RWPE2 (cell line): ENCODE results near the gene BTBD9.

Experiments
- ATAC-seq: fragments of 200-7000 bp; cut with Tn5 transposase; 3 replicates; pipeline ENCODE4 v1.9.1; 2021; ENCODE audit warnings: low read depth
- DNase-seq: peaks from one replicate; pipeline ENCODE4 v3.0.0-alpha.2; 2020; ENCODE audit warnings: low spot score
- H3K27ac ChIP-seq: fragments of 450-650 bp; 2 replicates; pipeline ENCODE4 v1.5.1; 2017; ENCODE audit warnings: mild to moderate bottlenecking; ENCODE audit not compliant: poor library complexity, severe bottlenecking
- H3K27me3 ChIP-seq: fragments of 250-450 bp; sonication (Bioruptor Pico); 2 replicates; pipeline ENCODE4 v1.5.1; 2021; ENCODE audit warnings: mild to moderate bottlenecking, moderate library complexity; ENCODE audit not compliant: insufficient read depth, poor library complexity, severe bottlenecking
- H3K36me3 ChIP-seq: fragments of 250-450 bp; sonication (Bioruptor Pico); 2 replicates; pipeline ENCODE4 v1.5.1; 2020; ENCODE audit warnings: low read depth, mild to moderate bottlenecking, moderate library complexity
- H3K4me1 ChIP-seq: fragments of 250-450 bp; sonication (Bioruptor Pico); 2 replicates; pipeline ENCODE4 v1.5.1; 2021; ENCODE audit warnings: mild to moderate bottlenecking, moderate library complexity; ENCODE audit not compliant: insufficient read depth, poor library complexity, severe bottlenecking
- H3K4me3 ChIP-seq: fragments of 250-450 bp; sonication (Bioruptor Pico); 2 replicates; pipeline ENCODE4 v1.5.1; 2021; ENCODE audit warnings: mild to moderate bottlenecking, moderate library complexity; ENCODE audit not compliant: severe bottlenecking
- H3K9me3 ChIP-seq: fragments of 250-450 bp; sonication (Bioruptor Pico); 2 replicates; pipeline ENCODE4 v1.5.1; 2021; ENCODE audit warnings: mild to moderate bottlenecking, moderate library complexity; ENCODE audit not compliant: severe bottlenecking
- TF ChIP-seq, protein P1 (sequence below): fragments of 450-650 bp; IDR thresholded peaks from one replicate; pipeline ENCODE4 v1.5.1; 2017; ENCODE audit warnings: mild to moderate bottlenecking, moderate library complexity; ENCODE audit not compliant: poor library complexity, severe bottlenecking

The BTBD9 gene

DNA sequence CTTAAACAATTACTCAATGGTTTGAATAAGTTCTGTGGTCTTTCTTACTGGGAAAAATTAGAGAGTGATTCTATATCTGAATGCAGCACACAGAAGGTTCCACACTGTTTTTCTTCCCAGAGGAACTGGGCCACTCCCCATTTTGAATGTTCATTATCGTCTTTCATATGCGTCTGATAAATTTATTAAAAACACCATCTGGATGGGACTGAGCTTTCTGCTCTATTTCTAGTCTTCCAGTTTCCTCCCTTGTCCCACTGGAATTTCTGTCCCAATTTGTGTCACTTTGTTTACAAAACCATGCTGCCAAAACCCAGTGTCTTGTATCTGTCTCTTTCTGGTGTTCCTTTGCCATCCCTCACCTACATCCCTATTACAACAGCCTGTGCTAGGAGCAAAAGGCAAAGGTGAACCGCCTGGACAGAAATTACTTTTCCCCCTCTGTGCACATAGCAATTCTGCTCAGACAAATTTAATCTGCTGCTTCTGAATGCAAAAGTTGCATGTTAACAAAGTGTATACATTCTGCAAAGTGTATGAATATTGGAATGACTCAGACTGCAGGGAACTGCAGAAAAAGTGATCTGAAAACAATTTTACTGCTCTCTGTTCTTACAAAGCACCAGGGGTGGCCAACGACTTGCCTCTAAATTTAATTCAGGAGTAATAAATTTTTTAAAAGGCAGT, 333.6 kb downstream of the BTBD9 start:
- H3K4me3 ChIP-seq = no peak overlapping the region
- no peak for DNase-seq
- TF ChIP-seq, protein P1, sequence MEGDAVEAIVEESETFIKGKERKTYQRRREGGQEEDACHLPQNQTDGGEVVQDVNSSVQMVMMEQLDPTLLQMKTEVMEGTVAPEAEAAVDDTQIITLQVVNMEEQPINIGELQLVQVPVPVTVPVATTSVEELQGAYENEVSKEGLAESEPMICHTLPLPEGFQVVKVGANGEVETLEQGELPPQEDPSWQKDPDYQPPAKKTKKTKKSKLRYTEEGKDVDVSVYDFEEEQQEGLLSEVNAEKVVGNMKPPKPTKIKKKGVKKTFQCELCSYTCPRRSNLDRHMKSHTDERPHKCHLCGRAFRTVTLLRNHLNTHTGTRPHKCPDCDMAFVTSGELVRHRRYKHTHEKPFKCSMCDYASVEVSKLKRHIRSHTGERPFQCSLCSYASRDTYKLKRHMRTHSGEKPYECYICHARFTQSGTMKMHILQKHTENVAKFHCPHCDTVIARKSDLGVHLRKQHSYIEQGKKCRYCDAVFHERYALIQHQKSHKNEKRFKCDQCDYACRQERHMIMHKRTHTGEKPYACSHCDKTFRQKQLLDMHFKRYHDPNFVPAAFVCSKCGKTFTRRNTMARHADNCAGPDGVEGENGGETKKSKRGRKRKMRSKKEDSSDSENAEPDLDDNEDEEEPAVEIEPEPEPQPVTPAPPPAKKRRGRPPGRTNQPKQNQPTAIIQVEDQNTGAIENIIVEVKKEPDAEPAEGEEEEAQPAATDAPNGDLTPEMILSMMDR = no peak
- no peaks in the 10 kb centered on the region for H3K36me3 ChIP-seq
- no peaks in the 10 kb centered on the region for H3K27me3 ChIP-seq
- H3K4me1 ChIP-seq = no peaks in the 10 kb centered on the region
- H3K27ac ChIP-seq = no peak overlapping the region
- no peaks in the 10 kb centered on the region for H3K9me3 ChIP-seq
- ATAC-seq = no peak

DNA sequence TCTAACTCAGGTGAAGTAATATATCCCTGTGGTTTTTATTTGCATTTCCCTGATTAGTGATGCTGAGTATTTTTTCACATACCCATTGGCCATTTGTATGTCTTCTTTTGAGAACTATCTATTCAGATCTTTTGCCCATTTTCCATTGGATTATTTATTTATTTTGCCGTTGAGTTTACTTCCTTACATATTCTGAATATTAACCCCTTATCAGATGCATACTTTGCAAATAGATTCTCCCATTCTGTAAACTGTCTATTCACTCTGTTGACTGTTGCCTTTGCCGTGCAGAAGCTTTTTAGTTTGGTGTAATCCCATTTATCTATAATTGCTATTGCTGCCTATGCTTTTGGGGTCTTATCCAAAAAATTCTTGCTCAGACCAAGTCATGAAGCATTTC, 336.9 kb downstream of the BTBD9 start:
- DNase-seq (no peak), ATAC-seq (no peak)
- TF ChIP-seq, protein P1 = no peak
- Histone ChIP-seq H3K4me1 (no peaks in the 10 kb centered on the region), H3K27me3 (no peaks in the 10 kb centered on the region), H3K27ac (no peak overlapping the region), H3K9me3 (no peaks in the 10 kb centered on the region), H3K4me3 (no peak overlapping the region), H3K36me3 (no peaks in the 10 kb centered on the region)

GRCh38 chr6:38302081-38302480, 337.6 kb downstream of the BTBD9 start:
- Histone ChIP-seq H3K27ac (no peak overlapping the region), H3K4me3 (no peak overlapping the region), H3K9me3 (no peaks in the 10 kb centered on the region), H3K36me3 (no peaks in the 10 kb centered on the region), H3K27me3 (no peaks in the 10 kb centered on the region), H3K4me1 (no peaks in the 10 kb centered on the region)
- ATAC-seq (no peak), DNase-seq (no peak)
- TF ChIP-seq, protein P1 = no peak

GRCh38 chr6:38290133-38290799, 349.5 kb downstream of the BTBD9 start:
- DNase-seq = no peak
- Histone ChIP-seq H3K27me3 (no peaks in the 10 kb centered on the region), H3K4me3 (no peak overlapping the region), H3K9me3 (no peaks in the 10 kb centered on the region), H3K36me3 (no peaks in the 10 kb centered on the region), H3K4me1 (no peaks in the 10 kb centered on the region), H3K27ac (no peak overlapping the region)
- ATAC-seq = no peak
- TF ChIP-seq, protein P1 = no peak

- Histone ChIP-seq H3K4me3 (no peak overlapping the region), H3K27ac (no peak overlapping the region), H3K9me3 (no peaks in the 10 kb centered on the region), H3K36me3 (no peaks in the 10 kb centered on the region), H3K27me3 (no peaks in the 10 kb centered on the region), H3K4me1 (peaks cover 8% of the 10 kb centered on the region)
- TF ChIP-seq, protein P1 = no peak
- ATAC-seq (no peak), DNase-seq (no peak)
Measured at GRCh38 chr6:38287487-38287886, 352.2 kb downstream of the BTBD9 start.
